Posterior vena cava (tissue), 2 donors: ENCODE results near the gene RHD. TPM values are rescaled to one million over a fixed set of nuclear protein-coding genes. Genes with fewer than 3 reads are reported as not detected.

Source experiments
- total RNA-seq, 2 donors: library from RNA; stranded (reverse); fragmentation: NEBNext Ultra II Directional; extraction: Animal tissue kit (Norgen Biotek cat#: 25700); gene quantifications; one replicate each; pipeline ENCODE4 v1.2.1, GENCODE V29; 2021
- donor health status: DM: yes; HTN: yes; CAD: no.
- donor health status: DM: yes; HTN: yes; CAD: no.

The RHD gene
- total RNA-seq, 2 donors from 2014 or later: not detected

Other genes with a start within 250 kb of the RHD start
- gene SYF2, start 40.0 kb upstream of the RHD start, total RNA-seq: 10 to 100 TPM; 35.7 to 38.0 TPM
- gene RSRP1, start 25.1 kb upstream of the RHD start, total RNA-seq: 10 to 100 TPM; 67.5 to 90.0 TPM
- 100 to 1,000 TPM in 1 of 2 donors, 10 to 100 TPM in 1; 91.0 to 112 TPM for gene TMEM50A, start 65.8 kb downstream of the RHD start, total RNA-seq
- gene RHCE, start 148.3 kb downstream of the RHD start, total RNA-seq: not detected
- gene MACO1, start 158.4 kb downstream of the RHD start, total RNA-seq: 10 to 100 TPM; 14.8 to 16.1 TPM